Stomach (tissue), 9 donors: ENCODE data around the gene APBA1. TPM values are rescaled to one million over a fixed set of nuclear protein-coding genes. Genes with fewer than 3 reads are reported as not detected.
A peak's percentile ranks its signal among the peaks of the same experiment; 100 is the strongest.

Experiments
- DNase-seq, 2 donors: peaks; one replicate each; pipeline versions ENCODE4 v3.0.0 to v3.0.0-alpha.2; 2013 to 2019
- H3K27ac ChIP-seq, 5 donors: fragments of 200-600 bp in 4 of 5; sonication (generic) in 4 of 5; one replicate each; pipeline ENCODE4 v1.5.1; 2013 to 2019; ENCODE audit warnings: mild to moderate bottlenecking in 1 of 5, moderate library complexity in 1 of 5
- H3K27me3 ChIP-seq, 3 donors: fragments of 200-600 bp; sonication (generic); one replicate each; pipeline ENCODE4 v1.5.1; 2017 to 2019; ENCODE audit warnings: mixed run types in 1 of 3
- H3K36me3 ChIP-seq, 4 donors: fragments of 200-600 bp; sonication (generic); 1 replicate in 3 of 4; 2 replicates in 1 of 4; pipeline ENCODE4 v1.5.1; 2016 to 2019
- H3K4me1 ChIP-seq, 4 donors: fragments of 200-600 bp; sonication (generic); one replicate each; pipeline ENCODE4 v1.5.1; 2016 to 2019
- H3K4me3 ChIP-seq, 4 donors: fragments of 200-600 bp; sonication (generic) in 3 of 4; one replicate each; pipeline ENCODE4 v1.5.1; 2016 to 2019; ENCODE audit warnings: mild to moderate bottlenecking in 1 of 4
- H3K9me3 ChIP-seq, 4 donors: fragments of 200-600 bp; sonication (generic); one replicate each; pipeline ENCODE4 v1.5.1; 2016 to 2019
- CTCF ChIP-seq, 7 experiments: fragments of 450-650 bp in 4 of 7; fragments of 200-600 bp in 3 of 7; sonication (generic) in 3 of 7; IDR thresholded peaks; one replicate each; pipeline ENCODE4 v1.5.1; 2016 to 2019; ENCODE audit warnings: antibody characterized with exemption in 7 of 7, control low read depth in 2 of 7, mild to moderate bottlenecking in 1 of 7
- EP300 ChIP-seq: sonication (generic); formaldehyde crosslinking; IDR thresholded peaks from one replicate; pipeline ENCODE4 v1.6.1; 2017; ENCODE audit warnings: antibody characterized with exemption
- POLR2A ChIP-seq, 4 donors: fragments of 450-650 bp; IDR thresholded peaks; one replicate each; pipeline ENCODE4 v1.6.1; 2016; ENCODE audit warnings: antibody characterized with exemption in 4 of 4, control low read depth in 2 of 4, mild to moderate bottlenecking in 1 of 4, moderate library complexity in 1 of 4
- POLR2AphosphoS5 ChIP-seq, 3 donors: sonication (generic); formaldehyde crosslinking; IDR thresholded peaks; one replicate each; pipeline ENCODE4 v1.6.1; 2016; ENCODE audit warnings: antibody characterized with exemption in 3 of 3
- WGBS, 5 donors: extraction: QIAGEN DNeasy Blood & Tissue Kit in 3 of 5; methylation state at CpG; one replicate each; pipeline versions ENCODE4 v1.1.5 to v1.1.7; 2013 to 2018; 5-methylcytosine and 5-hydroxymethylcytosine counted together
- intact Hi-C: fragments of 100-400 bp; cut with DNase I; formaldehyde crosslinking; loops from one replicate; pipeline ENCODE4 v1.15.1; 2023; ENCODE audit warnings: low total_unique reads
- polyA plus RNA-seq, 3 donors: library from polyadenylated mRNA; stranded (reverse); fragments of 200-250 nt; gene quantifications; one replicate each; pipeline ENCODE4 v1.2.3, GENCODE V29; 2013
- total RNA-seq, 5 donors: library from RNA; depleted of rRNA; stranded (reverse); fragments of >200 nt; gene quantifications; one replicate each; pipeline versions ENCODE4 v1.1.0 to v1.2.3, GENCODE V29; 2014 to 2016
- donor health status: healthy with polysubstance abuse.
- donor health status: Bipolar disorder and iron deficiency.
- donor health status: healthy.

The APBA1 gene
- total and polyA plus RNA-seq, 8 donors, result 0.50 to 14.2 (median 3.2) TPM

- Histone ChIP-seq H3K4me1 (no peaks in the 10 kb centered on the region), H3K27ac (no peak overlapping the region), H3K9me3 (no peaks in the 10 kb centered on the region), H3K4me3 (no peak overlapping the region), H3K36me3 (no peaks in the 10 kb centered on the region), H3K27me3 (no peaks in the 10 kb centered on the region)
- intact Hi-C loops, result no loop called here
- WGBS, 5 donors, result 76 to 90% (median 85%) methylated on average over 2 of the region's 2 CpGs
- no peak for DNase-seq
- TF ChIP-seq POLR2A (IDR thresholded peaks at IDR 0.05) (no peak), CTCF (IDR thresholded peaks at IDR 0.05) (no peak), EP300 (no peak), POLR2AphosphoS5 (IDR thresholded peaks at IDR 0.05) (no peak)
Observed at GRCh38 chr9:69494763-69495162, 177.4 kb downstream of the APBA1 start.

DNA sequence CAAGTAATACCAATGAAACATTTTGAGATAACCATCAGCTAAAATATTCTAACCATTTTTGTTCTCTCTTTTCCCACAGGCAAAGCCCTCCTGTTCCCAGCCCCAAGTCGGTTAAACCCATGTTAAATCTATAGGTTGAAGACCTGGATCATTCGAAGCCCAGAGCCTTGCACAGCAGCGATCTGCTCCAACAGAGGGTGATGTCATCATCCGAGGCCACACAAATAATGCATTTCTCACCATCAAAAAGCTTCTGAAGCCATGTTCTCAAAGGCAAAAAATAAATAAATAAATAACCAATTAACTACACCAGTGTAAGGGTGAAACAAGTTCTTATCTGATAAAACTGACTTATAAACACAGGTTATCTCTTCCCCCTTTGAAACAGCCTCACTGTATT, 178.0 kb downstream of the APBA1 start:
- Histone ChIP-seq H3K4me3 (no peak overlapping the region), H3K27me3 (no peaks in the 10 kb centered on the region), H3K36me3 (no peaks in the 10 kb centered on the region), H3K4me1 (no peaks in the 10 kb centered on the region), H3K9me3 (no peaks in the 10 kb centered on the region), H3K27ac (no peak overlapping the region)
- 75 to 84% (median 79%) methylated on average over 4 of the region's 4 CpGs for WGBS, 5 donors
- no peak for DNase-seq
- intact Hi-C loops, result no loop called here
- TF ChIP-seq CTCF (IDR thresholded peaks at IDR 0.05) (no peak), POLR2A (IDR thresholded peaks at IDR 0.05) (no peak), POLR2AphosphoS5 (IDR thresholded peaks at IDR 0.05) (no peak), EP300 (no peak)

DNA sequence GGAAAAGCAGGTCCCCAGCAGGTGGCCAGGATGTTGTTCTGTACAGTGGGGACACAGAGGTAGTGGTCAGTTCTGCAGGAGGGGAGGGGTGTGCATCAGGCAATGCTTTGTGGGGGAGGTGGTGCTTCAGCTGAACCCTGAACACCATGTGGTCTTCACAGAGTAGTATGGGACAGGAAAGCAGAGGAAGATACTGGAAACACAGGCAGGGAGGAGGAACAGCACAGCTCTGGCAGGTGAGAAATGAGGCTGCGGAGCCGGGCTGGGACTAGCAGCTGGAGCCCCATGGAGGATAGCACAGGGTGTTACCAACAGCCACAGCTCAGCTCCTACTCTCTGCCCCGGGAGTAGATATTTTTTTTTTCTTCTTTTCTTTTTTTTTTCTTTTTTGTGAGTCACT, 185.7 kb downstream of the APBA1 start:
- Histone ChIP-seq H3K4me1 (no peaks in the 10 kb centered on the region), H3K36me3 (no peaks in the 10 kb centered on the region), H3K4me3 (no peak overlapping the region), H3K27ac (no peak overlapping the region), H3K9me3 (no peaks in the 10 kb centered on the region), H3K27me3 (no peaks in the 10 kb centered on the region)
- WGBS, 5 donors, result 65 to 82% (median 67%) methylated on average over 3 of the region's 3 CpGs
- TF ChIP-seq EP300, result no peak
- no peak for TF ChIP-seq POLR2AphosphoS5 (IDR thresholded peaks at IDR 0.05)
- TF ChIP-seq POLR2A (IDR thresholded peaks at IDR 0.05), result no peak
- TF ChIP-seq CTCF (IDR thresholded peaks at IDR 0.05), result no peak
- intact Hi-C loops, result no loop called here
- DNase-seq, result no peak

DNA sequence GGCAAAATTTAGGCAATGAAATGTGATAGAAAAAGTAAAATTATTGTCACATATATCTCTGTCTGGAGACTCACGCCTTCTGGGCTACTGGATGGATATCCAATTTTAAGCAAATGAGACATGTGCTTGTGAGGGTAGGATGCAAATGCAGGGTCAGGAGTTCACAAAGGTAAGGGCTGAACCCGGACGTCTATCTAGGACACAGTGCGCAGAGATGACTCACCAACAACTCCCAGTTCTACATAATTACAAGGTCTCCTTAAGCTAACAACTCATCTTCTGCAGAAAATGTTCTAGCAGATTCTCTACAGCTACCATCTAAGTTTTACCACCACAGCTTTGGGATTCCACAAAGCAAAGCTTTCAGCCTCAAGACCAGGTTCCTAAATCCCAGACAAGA, 186.7 kb downstream of the APBA1 start:
- intact Hi-C loops, result no loop called here
- Histone ChIP-seq H3K9me3 (no peaks in the 10 kb centered on the region), H3K4me3 (no peak overlapping the region), H3K4me1 (no peaks in the 10 kb centered on the region), H3K27me3 (no peaks in the 10 kb centered on the region), H3K27ac (no peak overlapping the region), H3K36me3 (no peaks in the 10 kb centered on the region)
- TF ChIP-seq CTCF (IDR thresholded peaks at IDR 0.05) (no peak), EP300 (no peak), POLR2AphosphoS5 (IDR thresholded peaks at IDR 0.05) (no peak), POLR2A (IDR thresholded peaks at IDR 0.05) (no peak)
- WGBS, 5 donors, result 50 to 58% (median 52%) methylated on average over 4 of the region's 4 CpGs
- peak in 1 of 2 donors; percentile 47 for DNase-seq
